ENCODE data around the gene TERT.

GRCh38 chr5:1336106-1336561, 41.3 kb upstream of the TERT start:
- TF ChIP-seq MZF1 (CRISPR knock-in tag; IDR thresholded peaks at IDR 0.05; ENCODE audit: borderline replicate concordance) (no peak), POLR2A (IDR thresholded peaks at IDR 0.05; ENCODE audit: insufficient read depth in 1 of 2, low read depth in 2 of 2, low read length in 2 of 2) (no peak), CHD2 (IDR thresholded peaks at IDR 0.05; ENCODE audit: low read depth, low read length) (no peak), ATF3 (CRISPR knock-in tag; IDR thresholded peaks at IDR 0.05) (no peak), ZKSCAN1 (IDR thresholded peaks at IDR 0.05; ENCODE audit: low read length) (no peak), CBFB (CRISPR knock-in tag; IDR thresholded peaks at IDR 0.05) (no peak), RFX5 (IDR thresholded peaks at IDR 0.05; ENCODE audit: low read depth, low read length) (no peak), GABPA (IDR thresholded peaks at IDR 0.05; ENCODE audit: low read depth, low read length) (no peak), GABPA (CRISPR knock-in tag; IDR thresholded peaks at IDR 0.05; ENCODE audit: low read depth) (no peak), ZNF224 (CRISPR knock-in tag; IDR thresholded peaks at IDR 0.05) (no peak), EZH2 (conservative IDR thresholded peaks at IDR 0.05; ENCODE audit: low read depth, low read length) (no peak), POLR2AphosphoS5 (IDR thresholded peaks at IDR 0.05; ENCODE audit: low read depth, low read length) (no peak)

Measured in HepG2 (cell line).